Astrocyte of the spinal cord (primary cell): ENCODE data around the gene RNF150.

Experiments used
- DNase-seq: peaks from one replicate; pipeline ENCODE4 v3.0.0; 2011; ENCODE audit warnings: low read depth, low spot score
- H3K4me3 ChIP-seq: 2 replicates; pipeline ENCODE4 v1.5.1; 2011; ENCODE audit warnings: low read depth, mild to moderate bottlenecking, low read length, moderate library complexity
- in situ Hi-C: cut with HindIII; loops from 2 replicates; pipeline ENCODE4 v1.10.0; 2017; ENCODE audit warnings: low sequenced_read_pairs
- TF ChIP-seq, protein P1 (sequence below): IDR thresholded peaks from 2 replicates; pipeline ENCODE4 v1.5.1; 2012; ENCODE audit warnings: low read depth, mild to moderate bottlenecking, low read length, inconsistent platforms

RNF150 gene

DNA sequence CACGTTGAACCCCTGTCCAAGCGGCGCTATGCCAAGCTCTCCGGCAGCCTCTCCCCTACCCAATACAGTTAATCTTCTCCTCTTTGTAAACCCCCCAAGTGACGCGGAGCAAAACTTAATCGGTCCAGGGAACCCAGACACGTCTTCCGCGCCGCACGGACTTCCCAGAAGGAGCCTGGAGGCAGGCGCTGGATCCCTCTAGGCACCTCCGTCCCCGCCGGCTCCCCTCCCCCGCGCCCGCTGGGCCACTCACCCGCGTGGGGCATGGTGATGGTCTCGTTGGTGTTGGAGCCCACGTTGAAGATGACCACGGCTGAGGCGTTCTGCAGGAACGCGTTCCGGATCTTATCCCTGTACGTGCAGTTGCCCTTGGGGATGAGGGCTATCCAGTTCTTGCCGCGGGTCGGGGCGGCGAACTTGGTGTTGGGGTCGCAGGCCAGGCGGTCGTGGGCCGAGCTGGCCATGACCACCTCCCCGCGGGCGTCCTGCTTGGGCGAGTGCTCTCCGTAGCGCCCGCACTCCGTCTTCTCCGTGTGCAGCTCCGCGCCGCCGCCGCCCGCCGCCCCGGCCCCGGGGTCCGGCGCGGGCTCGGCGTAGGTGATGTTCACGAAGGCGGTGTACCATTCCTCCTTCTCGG, 1.1 kb downstream of the RNF150 start:
- TF ChIP-seq, protein P1, sequence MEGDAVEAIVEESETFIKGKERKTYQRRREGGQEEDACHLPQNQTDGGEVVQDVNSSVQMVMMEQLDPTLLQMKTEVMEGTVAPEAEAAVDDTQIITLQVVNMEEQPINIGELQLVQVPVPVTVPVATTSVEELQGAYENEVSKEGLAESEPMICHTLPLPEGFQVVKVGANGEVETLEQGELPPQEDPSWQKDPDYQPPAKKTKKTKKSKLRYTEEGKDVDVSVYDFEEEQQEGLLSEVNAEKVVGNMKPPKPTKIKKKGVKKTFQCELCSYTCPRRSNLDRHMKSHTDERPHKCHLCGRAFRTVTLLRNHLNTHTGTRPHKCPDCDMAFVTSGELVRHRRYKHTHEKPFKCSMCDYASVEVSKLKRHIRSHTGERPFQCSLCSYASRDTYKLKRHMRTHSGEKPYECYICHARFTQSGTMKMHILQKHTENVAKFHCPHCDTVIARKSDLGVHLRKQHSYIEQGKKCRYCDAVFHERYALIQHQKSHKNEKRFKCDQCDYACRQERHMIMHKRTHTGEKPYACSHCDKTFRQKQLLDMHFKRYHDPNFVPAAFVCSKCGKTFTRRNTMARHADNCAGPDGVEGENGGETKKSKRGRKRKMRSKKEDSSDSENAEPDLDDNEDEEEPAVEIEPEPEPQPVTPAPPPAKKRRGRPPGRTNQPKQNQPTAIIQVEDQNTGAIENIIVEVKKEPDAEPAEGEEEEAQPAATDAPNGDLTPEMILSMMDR = no peak
- in situ Hi-C loops = loop anchor here (25.0 kb wide), 1 partner anchor 245 kb away; no protein-coding TSS in a partner anchor
- DNase-seq = peak; percentile 33
- H3K4me3 ChIP-seq = peak overlapping the region; percentile 77

DNA sequence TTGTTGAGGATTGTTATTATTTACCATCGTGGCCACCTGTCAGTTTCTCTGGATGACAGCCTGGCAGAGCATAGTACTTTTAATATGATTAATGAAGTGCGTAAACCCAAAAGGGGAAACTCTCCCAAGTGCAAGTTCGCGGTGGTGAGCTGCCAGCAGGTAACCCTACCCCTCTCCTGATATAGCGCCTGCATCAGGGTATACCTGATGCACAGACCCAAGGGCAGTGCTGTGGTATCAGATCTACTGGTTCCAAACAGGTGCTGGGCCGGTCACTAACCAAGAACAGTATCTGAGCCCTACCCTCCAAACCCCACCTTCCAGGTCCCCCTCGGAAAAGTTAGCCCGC, 1.6 kb downstream of the RNF150 start:
- H3K4me3 ChIP-seq = peak overlapping the region; percentile 77
- TF ChIP-seq, protein P1 = no peak
- in situ Hi-C loops = loop anchor here (25.0 kb wide), 1 partner anchor 244 kb away; no protein-coding TSS in a partner anchor
- no peak for DNase-seq

DNA sequence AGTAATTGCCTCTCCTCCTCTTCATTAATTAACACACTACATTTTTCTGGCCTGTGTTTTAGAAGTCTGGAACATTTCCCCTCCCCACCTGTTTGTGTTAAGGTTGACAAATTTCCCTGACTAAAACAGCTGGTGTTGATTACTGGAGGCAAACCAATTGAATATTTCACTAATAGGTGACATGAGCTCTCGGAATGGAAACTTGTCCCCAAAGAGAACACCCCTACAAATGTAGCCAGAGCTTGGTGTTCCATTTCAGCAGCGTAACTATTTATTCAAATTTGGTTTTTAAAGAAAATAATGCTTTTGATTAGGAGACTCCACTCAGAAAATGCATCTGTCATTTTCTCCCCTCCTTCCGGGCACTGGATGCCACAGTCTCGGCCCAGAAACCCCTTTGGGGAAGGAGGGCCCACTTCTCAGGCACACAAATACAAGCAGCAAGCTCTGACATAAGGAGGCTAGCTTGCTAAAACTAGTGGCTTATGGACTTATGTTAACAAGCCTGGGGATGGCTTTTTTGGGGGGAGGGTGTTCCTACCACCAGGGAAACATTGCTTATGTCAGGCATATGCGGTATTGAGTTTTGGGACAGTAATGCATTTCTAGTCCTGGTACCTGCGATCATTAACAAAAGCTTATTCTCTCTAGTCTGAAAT, 2.2 kb downstream of the RNF150 start:
- DNase-seq = no peak
- in situ Hi-C loops = loop anchor here (25.0 kb wide), 1 partner anchor 244 kb away; no protein-coding TSS in a partner anchor

DNA sequence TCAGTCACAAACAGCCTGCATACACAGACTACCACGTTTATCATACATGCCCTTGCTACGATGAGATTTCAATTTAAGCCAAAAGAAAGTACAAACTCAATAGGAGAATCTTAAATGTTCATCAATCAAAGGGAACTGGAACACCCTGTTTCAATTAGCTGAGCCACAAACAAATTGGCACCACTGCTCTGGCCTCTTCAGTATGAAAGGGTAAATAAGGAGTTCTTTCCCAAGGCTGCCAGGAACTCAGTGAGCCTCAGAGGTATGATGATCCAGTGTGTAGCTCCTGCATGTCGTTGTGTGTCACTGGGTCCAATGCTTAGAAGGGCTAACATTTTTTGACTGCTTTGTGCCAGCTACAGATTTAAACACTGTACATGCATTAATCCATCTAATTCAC, 5.4 kb downstream of the RNF150 start:
- DNase-seq = no peak
- TF ChIP-seq, protein P1 = no peak
- no peak overlapping the region for H3K4me3 ChIP-seq
- in situ Hi-C loops = loop anchor here (25.0 kb wide), 1 partner anchor 241 kb away; no protein-coding TSS in a partner anchor

More for the DNA sequence above, 2.2 kb downstream of the RNF150 start:
- H3K4me3 ChIP-seq = peak overlapping the region; percentile 77
- TF ChIP-seq, protein P1 = no peak

DNA sequence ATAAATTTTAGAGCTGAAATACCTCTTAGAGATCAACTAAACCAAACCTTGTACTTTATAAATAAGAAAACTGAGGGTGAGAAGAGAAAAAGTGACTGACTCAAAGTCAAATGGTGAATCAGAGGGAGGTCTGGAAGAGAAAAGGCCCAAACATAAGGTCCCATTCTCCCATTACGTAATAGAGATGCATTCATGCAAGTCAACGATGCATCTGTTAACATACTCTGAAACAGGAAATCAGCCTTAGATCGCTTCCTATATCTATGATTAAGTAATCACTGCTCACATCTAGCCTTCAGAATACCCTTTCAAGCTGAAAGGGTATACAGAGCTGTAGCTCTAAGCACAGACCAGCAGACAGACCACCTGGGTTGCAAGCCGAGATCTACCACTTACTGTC, 6.5 kb downstream of the RNF150 start:
- no peak for DNase-seq
- in situ Hi-C loops = loop anchor here (25.0 kb wide), 1 partner anchor 239 kb away; no protein-coding TSS in a partner anchor
- H3K4me3 ChIP-seq = no peak overlapping the region
- TF ChIP-seq, protein P1 = no peak

DNA sequence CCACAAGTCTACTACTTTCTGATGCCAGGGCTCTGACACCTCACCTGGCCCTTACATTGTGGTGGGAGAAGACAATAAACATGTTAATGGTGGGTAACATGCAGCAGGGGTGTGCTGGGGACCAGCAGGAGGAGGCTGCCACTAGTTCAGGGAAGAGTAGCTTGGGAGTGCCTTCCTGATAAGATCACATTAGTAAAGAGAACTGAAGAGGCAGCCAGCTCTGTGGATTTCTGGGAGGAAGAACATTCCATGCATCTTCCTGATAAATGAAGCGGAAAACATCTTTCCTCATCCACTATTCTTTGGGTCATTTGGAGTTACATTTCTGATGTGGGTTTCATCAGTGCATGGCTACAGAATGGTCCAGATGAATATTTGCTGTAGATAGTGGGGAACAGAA, 9.0 kb downstream of the RNF150 start:
- in situ Hi-C loops = no loop called here
- TF ChIP-seq, protein P1 = no peak
- DNase-seq = peak; percentile 33
- no peak overlapping the region for H3K4me3 ChIP-seq
